HFFc6 (cell line): ENCODE results near the gene KCTD13. TPM values are rescaled to one million over a fixed set of nuclear protein-coding genes. Genes with fewer than 3 reads are reported as not detected.
A peak's percentile ranks its signal among the peaks of the same experiment; 100 is the strongest.
"Not testable (repeated sequence)": the region's sequence is repeated elsewhere in the genome, so short reads cannot be mapped to it uniquely, and the experiment has no call there.

Experiments used
- DNase-seq: peaks from one replicate; pipeline ENCODE4 v3.0.0-alpha.2; 2018
- H3K27ac Mint-ChIP-seq: 2 replicates; pipeline ENCODE4 v1.8.0; 2020; ENCODE audit warnings: mild to moderate bottlenecking, mixed read lengths
- H3K27me3 Mint-ChIP-seq: 2 replicates; pipeline ENCODE4 v1.8.0; 2021; ENCODE audit warnings: mild to moderate bottlenecking, moderate library complexity, mixed read lengths; ENCODE audit not compliant: insufficient read depth
- H3K36me3 Mint-ChIP-seq: 2 replicates; pipeline ENCODE4 v1.8.0; 2021; ENCODE audit warnings: low read depth, mixed read lengths
- H3K4me1 Mint-ChIP-seq: 2 replicates; pipeline ENCODE4 v1.8.0; 2020; ENCODE audit warnings: low read depth, mixed read lengths
- H3K4me3 Mint-ChIP-seq: 2 replicates; pipeline ENCODE4 v1.8.0; 2020; ENCODE audit warnings: mild to moderate bottlenecking, moderate library complexity, mixed read lengths
- H3K9me3 Mint-ChIP-seq: 2 replicates; pipeline ENCODE4 v1.8.0; 2020; ENCODE audit warnings: mild to moderate bottlenecking, mixed read lengths
- CTCF ChIP-seq: fragments of 200-600 bp; sonication (generic); IDR thresholded peaks from 2 replicates; pipeline ENCODE4 v1.5.0; 2021; ENCODE audit warnings: antibody characterized with exemption, mild to moderate bottlenecking
- total RNA-seq, 6 experiments: library from RNA; stranded (reverse); fragmentation: NEBNext Ultra II Directional; extraction: Animal tissue kit (Norgen Biotek cat#: 25700); gene quantifications; 2 replicates in 1 of 6; 3 replicates in 5 of 6; pipeline ENCODE4 v1.2.3, GENCODE V29; 2021

KCTD13 gene
- total RNA-seq, 6 experiments from 2014 or later = 13.9 to 17.0 (median 16.1) TPM

- no peak overlapping the region for H3K27ac Mint-ChIP-seq
- no peaks in the 10 kb centered on the region for H3K36me3 Mint-ChIP-seq
- no peak overlapping the region for H3K4me3 Mint-ChIP-seq
- TF ChIP-seq CTCF = no peak
- peaks cover 20% of the 10 kb centered on the region for H3K27me3 Mint-ChIP-seq
- DNase-seq = no peak
- 0 out of 2 replicates have a peak, but pooled peaks cover 4% of the 10 kb centered on the region for H3K4me1 Mint-ChIP-seq
- no peaks in the 10 kb centered on the region for H3K9me3 Mint-ChIP-seq
Measured at GRCh38 chr16:29871822-29872546, 54.0 kb downstream of the KCTD13 start.

GRCh38 chr16:29869067-29869466 is 57.0 kb downstream of the KCTD13 start:
- not testable (repeated sequence) for H3K4me1 Mint-ChIP-seq, H3K4me3 Mint-ChIP-seq, H3K36me3 Mint-ChIP-seq, H3K27me3 Mint-ChIP-seq, DNase-seq, H3K27ac Mint-ChIP-seq, H3K9me3 Mint-ChIP-seq

- no peaks in the 10 kb centered on the region for H3K36me3 Mint-ChIP-seq
- no peak for TF ChIP-seq CTCF
- H3K27me3 Mint-ChIP-seq = peaks cover 8% of the 10 kb centered on the region
- no peaks in the 10 kb centered on the region for H3K9me3 Mint-ChIP-seq
- no peak for DNase-seq
- H3K4me3 Mint-ChIP-seq = no peak overlapping the region
- H3K27ac Mint-ChIP-seq = no peak overlapping the region
- H3K4me1 Mint-ChIP-seq = no peaks in the 10 kb centered on the region
Measured at GRCh38 chr16:29868396-29869009, 57.5 kb downstream of the KCTD13 start.

- no peak for DNase-seq
- no peak overlapping the region for H3K4me3 Mint-ChIP-seq
- H3K27me3 Mint-ChIP-seq = peaks cover 4% of the 10 kb centered on the region; the same call in 1 of the 2 replicates
- peaks cover 15% of the 10 kb centered on the region for H3K36me3 Mint-ChIP-seq
- H3K27ac Mint-ChIP-seq = no peak overlapping the region
- no peak for TF ChIP-seq CTCF
- peaks cover 19% of the 10 kb centered on the region for H3K4me1 Mint-ChIP-seq
- no peaks in the 10 kb centered on the region for H3K9me3 Mint-ChIP-seq
Measured at GRCh38 chr16:29864205-29864604, 61.8 kb downstream of the KCTD13 start.

- Mint-ChIP-seq H3K27ac (peak overlapping the region; percentile 99), H3K4me1 (peaks cover 19% of the 10 kb centered on the region), H3K36me3 (peaks cover 17% of the 10 kb centered on the region), H3K4me3 (peak overlapping the region; percentile 99), H3K27me3 (peaks cover 1% of the 10 kb centered on the region; the same call in 1 of the 2 replicates), H3K9me3 (no peaks in the 10 kb centered on the region)
- TF ChIP-seq CTCF = no peak; the same call in 1 of the 2 replicates
- DNase-seq = no peak
Measured at GRCh38 chr16:29863669-29863984, 62.4 kb downstream of the KCTD13 start.
